ENCODE data around the gene SNX3. TPM values are rescaled to one million over a fixed set of nuclear protein-coding genes. Genes with fewer than 3 reads are reported as not detected.
"Not testable (repeated sequence)": the region's sequence is repeated elsewhere in the genome, so short reads cannot be mapped to it uniquely, and the experiment has no call there.

Gene SNX3
- total RNA-seq, 1 donor from 2014 or later: 210 TPM

DNA sequence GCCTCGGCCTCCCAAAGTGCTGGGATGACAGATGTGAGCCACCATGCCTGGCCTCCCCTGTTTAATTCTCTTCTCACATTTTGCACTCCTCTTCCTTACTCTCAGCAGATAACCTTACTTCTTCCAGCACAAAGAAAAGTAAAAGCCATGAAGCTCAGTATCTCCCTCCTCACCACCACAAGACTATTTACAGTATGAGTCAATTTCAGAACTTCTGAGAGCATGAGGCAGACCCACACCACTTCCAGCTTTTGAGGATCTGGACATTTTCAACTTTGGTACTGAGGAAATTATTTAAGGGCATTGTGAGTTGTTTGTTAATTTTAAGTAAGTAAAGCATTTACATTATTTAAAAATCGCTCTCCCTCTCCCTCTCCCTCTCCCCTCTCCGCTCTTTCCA lies 8.0 kb upstream of the SNX3 start:
- FAIRE-seq (no peak), DNase-seq (ENCODE audit: low spot score in 2 of 2) (no peak)

DNA sequence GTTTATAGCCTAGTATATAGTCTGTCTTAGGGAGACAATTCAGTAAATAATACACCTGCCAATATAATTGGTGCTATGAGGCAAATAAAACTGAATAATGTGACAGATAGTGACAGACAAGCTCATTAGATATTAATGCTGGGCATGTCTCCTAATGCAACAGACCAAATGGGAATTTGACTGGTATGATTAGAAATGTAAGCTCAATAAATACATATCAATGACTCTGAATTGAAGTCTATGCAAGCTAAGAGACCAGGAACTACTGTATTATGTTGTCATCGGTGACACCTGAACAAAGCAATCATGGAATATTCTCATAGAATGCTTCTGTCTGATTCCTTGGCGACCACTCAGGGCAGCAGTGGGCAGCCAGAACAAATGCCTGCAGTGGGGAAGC lies 2.5 kb upstream of the SNX3 start:
- FAIRE-seq: no peak
- no peak for DNase-seq (ENCODE audit: low spot score in 2 of 2)

DNA sequence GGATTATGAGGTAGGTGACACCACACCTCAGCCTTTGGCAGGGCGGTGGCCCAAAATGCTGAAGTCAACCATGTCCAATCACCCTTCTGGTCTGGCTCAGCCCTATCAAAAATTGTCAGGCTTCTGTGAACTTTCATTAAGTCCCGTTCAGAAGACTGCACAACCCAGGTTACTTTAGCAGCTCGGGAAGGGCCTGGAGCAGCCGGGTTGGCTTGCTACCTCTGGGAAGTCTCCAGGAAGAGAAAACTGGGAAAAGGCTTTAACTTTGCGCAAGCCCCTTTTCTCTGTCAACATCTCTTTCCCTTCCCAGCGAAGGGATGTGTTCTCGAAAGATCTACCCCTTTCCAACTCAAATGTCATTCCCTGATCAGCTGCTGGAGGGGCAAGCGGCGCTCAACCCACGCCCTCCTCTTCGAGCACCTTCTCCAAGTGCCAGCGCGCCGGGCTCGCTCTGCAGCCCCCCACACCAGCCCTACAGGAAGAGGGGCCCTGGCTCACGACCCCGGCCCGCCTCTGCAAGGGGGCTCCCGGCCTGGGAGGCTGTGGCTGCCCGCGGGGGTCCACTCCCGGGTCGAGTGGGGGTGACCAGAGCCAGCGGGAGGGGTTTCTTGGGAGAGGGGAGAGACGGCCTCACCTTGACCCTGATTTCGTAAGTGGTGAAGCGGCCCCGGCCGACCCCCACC lies 573 bp downstream of the SNX3 start:
- peak; percentile 64 for DNase-seq (ENCODE audit: low spot score in 2 of 2)

DNA sequence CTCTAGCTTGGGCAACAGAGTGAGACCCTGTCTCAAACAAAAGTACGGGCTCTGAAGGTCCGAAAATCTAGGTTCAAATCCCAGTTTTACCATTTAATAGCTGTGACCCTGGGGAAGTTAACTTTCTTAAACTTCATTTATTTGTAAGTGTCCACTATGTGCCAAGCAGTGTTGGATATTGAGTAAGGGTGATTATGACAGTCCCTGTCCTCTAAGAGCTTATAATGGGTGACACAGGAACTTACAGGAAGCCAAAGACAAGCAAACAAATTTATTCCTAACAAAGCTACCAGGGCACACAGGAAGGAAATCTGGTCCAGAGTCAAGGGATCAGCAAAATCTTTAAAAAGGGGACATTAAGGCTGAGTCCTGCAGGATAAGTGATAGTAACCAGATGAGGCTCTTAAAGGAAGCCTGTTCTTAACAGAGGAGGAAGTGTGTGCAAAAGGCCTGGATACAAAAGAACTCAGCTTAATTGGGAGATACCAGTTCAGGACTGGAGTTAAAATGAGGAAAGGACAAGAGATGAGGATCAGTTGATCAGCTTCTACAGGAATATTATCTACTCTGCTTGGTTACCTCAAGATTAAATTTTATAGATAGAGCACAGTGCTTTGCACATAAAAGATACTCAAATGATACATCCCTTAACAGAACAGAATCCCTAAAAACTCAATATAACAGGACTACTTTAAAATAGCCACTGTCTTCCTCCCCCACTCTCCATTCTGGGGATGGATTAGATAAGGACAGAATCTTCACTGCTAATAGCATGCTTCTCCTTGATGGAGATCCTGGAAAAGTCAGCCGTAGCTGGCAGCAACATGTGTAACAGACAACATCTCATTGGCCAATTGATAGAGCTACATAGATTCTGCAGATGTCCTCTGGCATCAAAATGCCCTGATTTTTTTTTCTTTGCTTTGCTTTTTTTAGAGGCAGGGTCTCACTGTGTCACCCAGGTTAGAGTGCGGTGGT lies 6.1 kb downstream of the SNX3 start:
- no peak for DNase-seq (ENCODE audit: low spot score in 2 of 2)
- no peak for FAIRE-seq

More for the DNA sequence above, 573 bp downstream of the SNX3 start:
- no peak for FAIRE-seq

DNA sequence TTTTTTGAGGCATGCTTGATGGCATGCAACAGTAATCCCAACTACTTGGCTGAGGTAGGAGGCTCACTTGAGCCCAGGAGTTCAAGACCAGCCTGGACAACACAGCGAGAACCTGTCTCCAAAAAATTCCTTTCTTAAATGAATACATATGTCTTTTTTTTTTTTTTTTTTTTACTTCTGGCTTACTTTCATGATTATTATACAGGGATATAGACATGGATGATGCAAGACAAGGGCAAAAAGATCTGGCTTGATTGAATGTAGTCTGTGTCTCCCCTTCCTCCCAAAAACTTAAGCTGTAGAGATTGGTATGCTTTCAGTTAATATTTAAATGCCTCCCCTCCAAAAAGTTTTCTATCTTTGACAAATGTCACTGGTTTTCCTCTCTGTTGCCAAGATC lies 7.6 kb downstream of the SNX3 start:
- FAIRE-seq: no peak
- no peak for DNase-seq (ENCODE audit: low spot score in 2 of 2)

DNA sequence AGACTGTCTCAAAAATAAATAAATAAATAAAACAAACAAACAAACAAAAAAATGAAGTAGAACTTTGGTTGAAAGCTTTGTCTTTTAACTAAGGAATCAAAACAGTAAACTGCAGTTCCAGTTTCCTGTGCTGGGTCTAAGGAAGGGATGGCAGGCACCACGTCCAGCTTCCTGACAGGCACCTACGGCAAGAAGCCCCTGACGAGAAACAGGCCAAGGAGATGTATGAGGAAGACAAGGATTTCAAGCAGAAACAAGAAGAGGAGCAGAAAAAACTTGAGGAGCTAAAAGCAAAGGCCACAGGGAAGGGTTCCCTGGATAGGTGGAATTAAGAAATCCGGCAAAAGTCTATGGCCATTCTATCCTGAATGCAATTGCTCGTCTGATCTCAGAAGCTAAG lies 8.8 kb downstream of the SNX3 start:
- FAIRE-seq (no peak), DNase-seq (ENCODE audit: low spot score in 2 of 2) (no peak)

DNA sequence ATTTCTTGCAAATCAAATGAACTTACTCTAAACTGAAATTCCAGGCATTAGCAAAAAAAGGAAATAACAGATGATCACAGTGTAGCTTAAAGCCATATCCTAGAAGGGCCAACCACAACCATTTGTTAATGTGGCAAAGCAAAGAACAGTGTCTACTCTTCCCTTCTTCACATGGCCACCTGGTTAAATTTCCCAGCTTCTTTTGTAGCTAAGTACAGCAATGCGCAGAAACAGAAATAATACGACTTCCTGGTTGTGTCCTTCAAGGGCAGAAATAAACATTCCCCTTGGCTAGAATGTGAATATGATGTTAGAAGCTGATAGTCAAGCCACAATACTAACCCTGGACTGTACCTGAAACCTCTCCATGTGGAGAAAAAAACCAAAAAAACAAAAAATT lies 9.6 kb downstream of the SNX3 start:
- DNase-seq (ENCODE audit: low spot score in 2 of 2) (no peak), FAIRE-seq (no peak)

DNA sequence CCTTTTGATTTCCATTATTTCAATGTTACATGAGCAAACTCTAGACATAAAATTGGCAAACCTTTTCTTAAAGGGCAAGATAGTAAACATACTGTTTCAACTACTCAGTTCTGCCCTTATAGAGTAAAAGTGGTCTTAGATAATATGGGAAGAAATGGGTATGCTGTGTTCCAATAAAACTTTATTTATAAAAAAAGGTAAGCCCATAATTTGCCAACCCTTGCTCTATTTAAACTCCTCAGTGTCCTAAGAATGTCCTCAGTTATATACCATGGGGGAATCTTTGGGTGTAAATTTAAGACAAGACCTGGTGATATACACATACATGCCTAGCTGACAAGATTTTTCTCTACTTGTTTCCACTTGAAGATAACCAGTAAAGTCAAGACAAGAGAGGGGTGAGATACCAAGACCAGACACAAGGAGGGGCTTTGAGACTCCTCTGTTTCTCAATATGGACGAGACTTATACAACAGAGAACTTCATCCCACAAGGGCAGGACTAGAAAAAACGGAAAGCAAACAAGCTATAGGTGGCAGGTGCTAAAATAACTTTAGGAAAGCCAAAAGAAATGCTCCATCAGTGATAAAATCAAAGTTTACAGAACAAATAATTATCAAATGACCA lies 10.5 kb downstream of the SNX3 start:
- no peak for FAIRE-seq
- DNase-seq (ENCODE audit: low spot score in 2 of 2): no peak

DNA sequence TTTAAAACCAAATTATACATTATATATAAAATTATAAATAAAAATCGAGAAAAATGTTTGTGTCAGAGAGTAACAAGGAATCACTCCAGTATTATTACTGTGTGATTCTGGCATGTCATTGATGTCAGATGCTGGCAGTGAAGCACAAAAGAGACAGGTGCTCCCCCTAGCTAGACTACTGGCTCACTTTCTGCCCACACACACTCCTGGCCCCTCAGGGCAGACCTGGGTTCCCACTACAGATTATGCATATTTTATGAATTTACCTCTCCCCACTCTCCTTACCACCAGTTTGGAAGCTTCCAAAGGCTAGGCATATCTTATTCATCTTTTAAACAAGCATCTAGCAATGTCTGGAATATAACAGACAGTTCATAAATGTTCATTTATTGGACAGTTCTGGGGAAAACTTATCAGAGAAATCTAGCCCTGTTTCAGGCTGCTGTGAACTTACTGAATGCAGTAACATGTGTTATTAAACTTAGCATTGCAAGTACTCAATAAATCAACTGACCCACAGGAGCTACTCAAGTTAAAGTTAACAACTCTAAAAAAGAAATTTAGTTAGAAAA lies 12.8 kb downstream of the SNX3 start:
- DNase-seq (ENCODE audit: low spot score in 2 of 2) (no peak), FAIRE-seq (no peak)

DNA sequence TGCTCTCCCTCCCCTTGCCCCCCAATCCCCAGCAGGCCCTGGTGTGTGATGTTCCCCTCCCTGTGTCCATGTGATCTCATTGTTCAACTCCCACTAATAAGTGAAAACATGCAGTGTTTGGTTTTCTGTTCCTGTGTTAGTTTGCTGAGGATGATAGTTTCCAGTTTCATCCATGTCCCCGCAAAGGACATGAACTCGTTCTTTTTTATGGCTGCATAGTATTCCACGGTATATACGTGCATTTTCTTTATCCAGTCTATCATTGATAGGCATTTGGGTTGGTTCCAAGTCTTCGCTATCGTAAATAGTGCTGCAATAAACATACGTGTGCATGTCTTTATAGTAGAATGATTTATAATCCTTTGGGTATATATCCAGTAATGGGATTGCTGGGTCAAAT lies 15.7 kb downstream of the SNX3 start:
- FAIRE-seq; DNase-seq (ENCODE audit: low spot score in 2 of 2): not testable (repeated sequence)

DNA sequence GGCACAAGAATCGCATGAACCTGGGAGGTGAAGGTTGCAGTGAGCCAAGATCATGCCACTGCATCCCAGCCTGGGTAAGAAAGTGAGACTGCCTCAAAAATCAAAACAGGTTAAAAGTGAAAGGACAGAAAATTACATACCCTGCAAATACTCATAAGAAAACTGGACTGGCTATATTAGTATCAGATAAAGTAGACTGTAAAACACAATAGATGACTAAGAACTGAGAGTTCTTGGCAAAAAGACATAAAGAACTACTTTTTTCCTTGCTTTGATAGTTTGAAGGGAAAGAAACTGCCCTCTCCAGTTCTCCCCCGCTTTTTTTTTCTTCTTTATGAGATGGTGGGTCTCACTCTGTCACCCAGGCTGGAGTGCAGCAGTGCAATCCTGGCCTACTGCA lies 17.0 kb downstream of the SNX3 start:
- FAIRE-seq: no peak
- DNase-seq (ENCODE audit: low spot score in 2 of 2): no peak

DNA sequence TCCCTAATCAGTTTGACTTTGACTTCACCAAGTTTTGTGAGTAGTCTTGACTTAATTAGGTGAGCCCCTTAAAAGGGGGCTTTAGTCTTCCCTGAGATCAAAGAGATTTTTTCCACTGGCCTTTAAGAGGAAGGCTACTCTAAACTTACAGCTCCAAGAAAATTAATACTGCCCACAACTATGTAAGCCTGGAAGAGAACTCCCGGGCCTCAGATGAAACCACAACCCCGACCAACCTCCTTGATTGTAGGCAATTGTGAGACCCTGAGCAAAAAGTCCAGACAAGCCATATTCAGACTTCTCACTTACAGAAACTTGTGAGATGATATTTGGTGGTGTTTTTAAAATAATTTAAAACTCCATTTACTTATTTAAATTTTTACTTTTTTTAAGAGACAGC lies 18.1 kb downstream of the SNX3 start:
- no peak for FAIRE-seq
- DNase-seq (ENCODE audit: low spot score in 2 of 2): no peak

DNA sequence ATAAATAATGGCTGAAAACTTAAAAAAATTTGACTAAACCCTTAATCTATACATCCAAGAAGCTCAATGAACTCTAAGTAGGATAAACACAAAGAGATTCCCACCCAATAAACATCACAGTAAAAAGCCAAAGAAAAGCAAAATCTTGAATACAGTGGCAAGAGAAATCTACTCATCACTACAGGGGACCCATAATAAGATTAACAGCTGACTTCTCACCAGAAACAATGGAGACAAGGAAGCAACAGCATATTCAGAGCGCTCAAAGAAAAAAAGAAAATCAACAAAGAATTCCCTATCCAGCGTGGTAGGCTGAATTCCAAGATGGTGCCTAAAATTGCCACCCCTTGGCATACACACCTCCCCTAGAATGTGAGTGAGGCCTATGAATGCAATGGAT lies 18.6 kb downstream of the SNX3 start:
- DNase-seq (ENCODE audit: low spot score in 2 of 2): no peak
- no peak for FAIRE-seq

DNA sequence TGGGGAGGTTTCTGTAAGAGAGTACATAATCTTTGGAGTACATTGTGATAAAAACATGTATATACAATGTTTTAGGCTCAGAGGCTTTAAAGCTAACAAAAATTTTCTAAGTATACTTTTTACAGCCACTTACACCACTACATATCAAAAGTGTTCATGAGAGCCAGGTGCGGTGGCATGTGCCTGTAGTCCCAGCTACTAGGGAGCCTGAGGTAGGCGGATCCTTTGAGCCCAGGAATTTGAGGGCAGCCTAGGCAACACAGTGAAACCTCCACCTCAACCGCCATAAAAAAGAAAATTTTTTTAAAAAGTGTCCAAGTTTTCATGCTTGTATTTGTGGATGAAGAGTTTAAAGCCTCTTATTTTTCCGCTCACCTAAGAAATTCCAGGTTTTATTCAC lies 22.5 kb downstream of the SNX3 start:
- FAIRE-seq (no peak), DNase-seq (ENCODE audit: low spot score in 2 of 2) (no peak)

DNA sequence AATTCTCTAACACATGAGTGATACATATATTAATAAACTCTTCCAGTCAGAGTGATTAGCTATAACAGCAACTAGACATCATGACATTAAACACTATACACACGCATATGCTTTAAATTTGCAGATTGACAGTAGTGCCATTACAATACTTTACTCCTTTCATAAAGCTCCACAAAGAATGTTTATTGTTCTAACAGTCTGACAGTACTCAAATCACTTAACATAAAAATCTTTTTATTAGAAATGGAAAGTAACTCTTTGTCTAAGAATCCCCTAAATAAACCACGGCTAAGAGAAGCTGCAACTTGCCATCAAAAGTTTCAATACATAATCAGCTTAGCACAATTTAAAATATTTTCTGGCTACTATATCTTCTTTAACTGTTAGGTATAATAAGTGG lies 24.0 kb downstream of the SNX3 start:
- no peak for FAIRE-seq
- no peak for DNase-seq (ENCODE audit: low spot score in 2 of 2)

DNA sequence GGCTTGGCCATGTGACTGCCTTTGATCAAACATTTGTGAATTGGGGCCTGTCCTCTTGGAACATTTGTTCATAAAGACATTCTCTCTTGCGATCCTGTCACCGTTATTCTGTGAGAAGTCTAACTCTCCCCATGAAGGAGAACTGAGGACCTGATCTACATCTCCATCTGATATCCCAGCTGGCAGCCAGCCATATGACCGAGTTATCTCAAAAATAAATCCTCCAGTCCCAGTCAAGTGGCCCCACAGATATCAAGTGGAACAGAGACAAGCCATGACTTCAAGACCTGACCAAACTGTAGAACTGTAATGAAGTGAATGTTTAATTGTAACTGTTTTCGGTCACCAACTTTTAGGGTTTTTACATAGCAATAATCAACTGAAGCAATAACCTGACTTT lies 25.7 kb downstream of the SNX3 start:
- DNase-seq (ENCODE audit: low spot score in 2 of 2) (no peak), FAIRE-seq (no peak)

DNA sequence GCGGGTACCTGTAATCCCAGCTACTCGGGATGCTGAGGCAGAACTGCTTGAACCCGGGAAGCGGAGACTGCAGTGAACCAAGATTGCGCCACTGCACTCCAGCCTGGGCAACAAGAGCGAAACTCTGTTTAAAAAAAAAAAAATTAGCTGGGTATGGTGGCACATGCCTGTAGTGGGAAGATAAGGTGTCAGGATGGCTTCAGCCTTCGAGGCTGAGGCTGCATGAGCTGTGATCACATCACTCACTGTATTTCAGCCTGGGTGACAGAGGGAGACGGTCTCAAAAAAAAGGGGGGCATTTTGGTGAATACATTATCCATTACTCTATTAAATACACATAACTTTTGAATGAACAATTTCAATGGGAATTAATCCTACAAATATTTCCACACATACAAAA lies 32.4 kb downstream of the SNX3 start:
- DNase-seq (ENCODE audit: low spot score in 2 of 2) (no peak), FAIRE-seq (no peak)

DNA sequence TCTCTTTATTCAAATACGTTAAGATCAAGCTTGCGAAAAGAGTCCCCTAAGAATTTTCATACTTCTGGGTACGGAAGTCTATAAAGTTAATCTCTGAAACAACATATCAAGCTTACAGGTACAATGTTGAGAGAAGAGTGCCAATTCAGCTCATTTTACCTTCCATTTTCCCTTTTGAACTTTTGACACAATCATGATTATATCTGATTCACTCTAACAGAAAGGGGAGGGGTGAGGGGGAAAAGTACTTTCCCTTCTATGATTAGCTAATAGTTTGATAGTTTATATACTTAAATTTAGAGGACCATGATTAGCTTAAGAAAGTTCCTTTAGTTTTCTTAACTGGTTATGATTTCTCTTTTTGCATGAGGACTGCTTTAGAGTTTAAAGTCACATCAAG lies 33.5 kb downstream of the SNX3 start:
- DNase-seq (ENCODE audit: low spot score in 2 of 2) (no peak), FAIRE-seq (no peak)

DNA sequence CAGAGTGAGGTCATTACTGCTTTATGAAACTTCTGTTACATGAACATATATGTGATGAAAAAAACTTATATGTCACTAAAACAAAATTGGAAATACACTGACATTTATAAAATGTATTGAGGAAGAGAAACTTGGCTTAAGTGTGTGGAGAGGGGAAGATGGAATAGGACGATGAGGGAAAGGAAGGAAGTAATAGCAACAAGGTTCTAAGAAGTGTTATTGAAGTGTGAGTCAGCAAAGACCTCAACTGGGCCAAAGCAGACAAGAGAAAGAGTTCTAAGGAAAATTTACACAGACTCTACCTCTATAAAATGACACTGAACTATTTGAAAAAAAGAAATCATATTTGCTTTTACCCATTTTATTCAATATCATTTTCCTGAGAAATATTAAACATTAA lies 38.3 kb downstream of the SNX3 start:
- FAIRE-seq (no peak), DNase-seq (ENCODE audit: low spot score in 2 of 2) (no peak)

DNA sequence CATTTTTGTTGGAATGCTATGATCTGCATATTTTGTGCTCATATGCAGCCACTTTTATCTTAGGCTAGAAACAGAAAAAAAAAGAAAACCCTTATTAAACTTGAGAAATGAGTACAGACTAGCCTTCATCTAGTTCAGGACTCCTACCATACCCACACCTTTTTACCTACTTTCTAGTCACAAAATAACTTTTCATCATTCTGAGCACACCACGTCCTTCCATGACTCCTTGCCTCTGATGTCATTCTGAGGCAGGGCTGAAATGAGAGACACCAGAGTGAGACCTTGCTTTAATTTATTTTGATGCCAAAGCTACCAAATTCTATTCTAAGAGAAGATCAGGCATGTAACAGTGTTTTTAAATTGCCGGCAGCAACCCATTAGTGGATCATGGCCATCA lies 38.8 kb downstream of the SNX3 start:
- no peak for FAIRE-seq
- DNase-seq (ENCODE audit: low spot score in 2 of 2): no peak

DNA sequence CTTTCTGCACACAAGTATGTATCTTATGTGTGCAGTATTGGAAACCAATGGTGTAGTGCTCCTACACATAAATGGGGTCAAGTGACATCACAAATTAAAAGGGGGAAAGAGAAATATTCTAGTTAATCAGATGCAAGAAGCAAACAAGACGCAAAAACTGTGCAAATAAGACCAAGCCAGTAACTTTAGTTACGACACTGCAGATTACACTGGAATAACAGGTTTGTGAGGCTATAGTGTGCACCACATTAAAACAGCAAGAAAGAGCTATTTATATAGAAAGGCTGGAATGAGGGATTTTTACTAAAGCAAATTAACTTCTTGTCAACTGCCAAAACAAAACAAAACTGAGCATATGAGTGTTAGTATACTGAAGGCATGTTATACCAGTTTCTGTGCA lies 49.2 kb downstream of the SNX3 start:
- no peak for FAIRE-seq
- DNase-seq (ENCODE audit: low spot score in 2 of 2): no peak
